ENCODE data around the gene BLOC1S3.

BLOC1S3 gene

GRCh38 chr19:45163156-45163555, 15.4 kb upstream of the BLOC1S3 start:
- TF ChIP-seq POLR2A (IDR thresholded peaks at IDR 0.05; ENCODE audit: extremely low read depth, insufficient read length): no peak
- no peak for TF ChIP-seq CTCF (IDR thresholded peaks at IDR 0.05; ENCODE audit: low read depth, low read length)
- TF ChIP-seq MAX (IDR thresholded peaks at IDR 0.05; ENCODE audit: low read depth, low read length): no peak
- no peak for TF ChIP-seq MYC (IDR thresholded peaks at IDR 0.05; ENCODE audit: low read depth, low read length)

GRCh38 chr19:45163751-45164460, 14.7 kb upstream of the BLOC1S3 start:
- DNase-seq (ENCODE audit: low read depth): peak; percentile 62
- TF ChIP-seq POLR2A (IDR thresholded peaks at IDR 0.05; ENCODE audit: extremely low read depth, insufficient read length): no peak
- no peak for TF ChIP-seq CTCF (IDR thresholded peaks at IDR 0.05; ENCODE audit: low read depth, low read length)
- no peak for TF ChIP-seq MYC (IDR thresholded peaks at IDR 0.05; ENCODE audit: low read depth, low read length)
- no peak for TF ChIP-seq MAX (IDR thresholded peaks at IDR 0.05; ENCODE audit: low read depth, low read length)
- H3K4me3 ChIP-seq (ENCODE audit: low read depth, low read length): no peak overlapping the region

More at GRCh38 chr19:45163156-45163555, 15.4 kb upstream of the BLOC1S3 start:
- H3K4me3 ChIP-seq (ENCODE audit: low read depth, low read length): no peak overlapping the region
- no peak for DNase-seq (ENCODE audit: low read depth)

GRCh38 chr19:45164577-45165335, 13.8 kb upstream of the BLOC1S3 start:
- H3K4me3 ChIP-seq (ENCODE audit: low read depth, low read length): no peak overlapping the region
- DNase-seq (ENCODE audit: low read depth): peak; percentile 88
- no peak for TF ChIP-seq MAX (IDR thresholded peaks at IDR 0.05; ENCODE audit: low read depth, low read length)
- no peak for TF ChIP-seq POLR2A (IDR thresholded peaks at IDR 0.05; ENCODE audit: extremely low read depth, insufficient read length)

GRCh38 chr19:45166723-45167252, 11.8 kb upstream of the BLOC1S3 start:
- TF ChIP-seq POLR2A (IDR thresholded peaks at IDR 0.05; ENCODE audit: extremely low read depth, insufficient read length): no peak
- TF ChIP-seq CTCF (IDR thresholded peaks at IDR 0.05; ENCODE audit: low read depth, low read length): no peak
- no peak for TF ChIP-seq MAX (IDR thresholded peaks at IDR 0.05; ENCODE audit: low read depth, low read length)
- TF ChIP-seq MYC (IDR thresholded peaks at IDR 0.05; ENCODE audit: low read depth, low read length): no peak
- DNase-seq (ENCODE audit: low read depth): no peak
- no peak overlapping the region for H3K4me3 ChIP-seq (ENCODE audit: low read depth, low read length)

- H3K4me3 ChIP-seq (ENCODE audit: low read depth, low read length): no peak overlapping the region
- TF ChIP-seq POLR2A (IDR thresholded peaks at IDR 0.05; ENCODE audit: extremely low read depth, insufficient read length) (no peak), CTCF (IDR thresholded peaks at IDR 0.05; ENCODE audit: low read depth, low read length) (no peak), MAX (IDR thresholded peaks at IDR 0.05; ENCODE audit: low read depth, low read length) (no peak), MYC (IDR thresholded peaks at IDR 0.05; ENCODE audit: low read depth, low read length) (no peak)
- no peak for DNase-seq (ENCODE audit: low read depth)
These were observed 9.7 kb upstream of the BLOC1S3 start for GRCh38 chr19:45168767-45169351.

All from NB4 (cell line).